Gastroesophageal sphincter (tissue), 3 donors: Measurements from ENCODE around the gene PMVK.

ENCODE experiments used
- POLR2A ChIP-seq, 2 donors: fragments of 450-650 bp; IDR thresholded peaks; one replicate each; pipeline ENCODE4 v1.6.1; 2017; ENCODE audit warnings: antibody characterized with exemption in 2 of 2, mild to moderate bottlenecking in 2 of 2, moderate library complexity in 1 of 2
- POLR2AphosphoS5 ChIP-seq: sonication (generic); formaldehyde crosslinking; IDR thresholded peaks from one replicate; pipeline ENCODE4 v1.6.1; 2017; ENCODE audit warnings: antibody characterized with exemption
- TF ChIP-seq, protein P1 (sequence below), 4 experiments: fragments of 200-600 bp in 2 of 4; fragments of 450-650 bp in 2 of 4; sonication (generic) in 1 of 4; IDR thresholded peaks; one replicate each; pipeline ENCODE4 v1.5.1; 2017 to 2019; ENCODE audit warnings: antibody characterized with exemption in 4 of 4, mild to moderate bottlenecking in 2 of 4, moderate library complexity in 2 of 4

DNA sequence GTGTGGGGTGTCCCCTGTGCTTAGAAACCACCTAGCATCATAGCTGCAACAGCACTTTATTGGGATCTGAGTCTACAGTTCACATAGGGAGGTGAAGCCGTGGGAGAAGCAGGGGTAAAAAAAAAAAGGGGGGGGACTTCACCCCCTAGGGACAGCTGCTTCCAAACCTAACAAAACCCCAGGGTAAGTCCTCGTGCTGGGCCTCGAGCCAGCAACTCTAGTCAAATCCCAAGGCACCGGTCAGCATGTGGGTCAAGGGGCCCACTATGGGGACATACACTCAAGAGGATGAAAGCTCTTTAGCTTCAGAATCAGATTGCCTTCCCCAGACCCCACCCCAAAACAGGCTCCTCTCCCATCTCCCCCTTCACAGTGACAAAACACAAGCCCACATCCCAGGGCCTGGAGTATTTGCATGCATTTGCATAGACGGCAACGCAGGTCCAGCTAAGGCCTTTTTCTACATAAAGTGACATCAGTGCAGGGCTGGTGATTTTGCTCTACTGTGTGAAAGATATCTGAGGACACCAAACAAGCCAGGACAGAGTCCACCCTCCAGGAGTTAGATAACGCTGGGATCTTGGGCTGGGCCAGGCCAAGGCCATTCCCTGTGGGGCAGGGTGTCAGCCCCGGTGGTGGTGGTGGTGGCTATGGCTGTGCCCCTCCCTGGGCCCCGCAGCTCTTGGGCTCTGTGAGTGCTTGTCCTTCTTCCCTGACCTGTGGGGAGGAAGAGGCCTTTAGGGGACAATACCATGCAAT, 8.1 kb upstream of the PMVK start:
- TF ChIP-seq POLR2A (IDR thresholded peaks at IDR 0.05) (no peak), POLR2AphosphoS5 (no peak)
- TF ChIP-seq, protein P1, sequence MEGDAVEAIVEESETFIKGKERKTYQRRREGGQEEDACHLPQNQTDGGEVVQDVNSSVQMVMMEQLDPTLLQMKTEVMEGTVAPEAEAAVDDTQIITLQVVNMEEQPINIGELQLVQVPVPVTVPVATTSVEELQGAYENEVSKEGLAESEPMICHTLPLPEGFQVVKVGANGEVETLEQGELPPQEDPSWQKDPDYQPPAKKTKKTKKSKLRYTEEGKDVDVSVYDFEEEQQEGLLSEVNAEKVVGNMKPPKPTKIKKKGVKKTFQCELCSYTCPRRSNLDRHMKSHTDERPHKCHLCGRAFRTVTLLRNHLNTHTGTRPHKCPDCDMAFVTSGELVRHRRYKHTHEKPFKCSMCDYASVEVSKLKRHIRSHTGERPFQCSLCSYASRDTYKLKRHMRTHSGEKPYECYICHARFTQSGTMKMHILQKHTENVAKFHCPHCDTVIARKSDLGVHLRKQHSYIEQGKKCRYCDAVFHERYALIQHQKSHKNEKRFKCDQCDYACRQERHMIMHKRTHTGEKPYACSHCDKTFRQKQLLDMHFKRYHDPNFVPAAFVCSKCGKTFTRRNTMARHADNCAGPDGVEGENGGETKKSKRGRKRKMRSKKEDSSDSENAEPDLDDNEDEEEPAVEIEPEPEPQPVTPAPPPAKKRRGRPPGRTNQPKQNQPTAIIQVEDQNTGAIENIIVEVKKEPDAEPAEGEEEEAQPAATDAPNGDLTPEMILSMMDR (IDR thresholded peaks at IDR 0.05) = no peak
